KBM-7 (cell line): Measurements from ENCODE around the gene OR6J1.
"Not testable (repeated sequence)": the region's sequence is repeated elsewhere in the genome, so short reads cannot be mapped to it uniquely, and the experiment has no call there.

Experiments used
- DNase-seq: peaks from one replicate; pipeline ENCODE4 v3.0.0-alpha.2; 2015
- in situ Hi-C: fragments of 300-500 bp; cut with MboI; formaldehyde crosslinking; loops from 2 replicates; pipeline ENCODE4 v1.14.3; 2020; ENCODE audit warnings: low sequenced_read_pairs, low pct_unique_long_range_greater_than_20kb, mixed read lengths

Gene OR6J1

DNA sequence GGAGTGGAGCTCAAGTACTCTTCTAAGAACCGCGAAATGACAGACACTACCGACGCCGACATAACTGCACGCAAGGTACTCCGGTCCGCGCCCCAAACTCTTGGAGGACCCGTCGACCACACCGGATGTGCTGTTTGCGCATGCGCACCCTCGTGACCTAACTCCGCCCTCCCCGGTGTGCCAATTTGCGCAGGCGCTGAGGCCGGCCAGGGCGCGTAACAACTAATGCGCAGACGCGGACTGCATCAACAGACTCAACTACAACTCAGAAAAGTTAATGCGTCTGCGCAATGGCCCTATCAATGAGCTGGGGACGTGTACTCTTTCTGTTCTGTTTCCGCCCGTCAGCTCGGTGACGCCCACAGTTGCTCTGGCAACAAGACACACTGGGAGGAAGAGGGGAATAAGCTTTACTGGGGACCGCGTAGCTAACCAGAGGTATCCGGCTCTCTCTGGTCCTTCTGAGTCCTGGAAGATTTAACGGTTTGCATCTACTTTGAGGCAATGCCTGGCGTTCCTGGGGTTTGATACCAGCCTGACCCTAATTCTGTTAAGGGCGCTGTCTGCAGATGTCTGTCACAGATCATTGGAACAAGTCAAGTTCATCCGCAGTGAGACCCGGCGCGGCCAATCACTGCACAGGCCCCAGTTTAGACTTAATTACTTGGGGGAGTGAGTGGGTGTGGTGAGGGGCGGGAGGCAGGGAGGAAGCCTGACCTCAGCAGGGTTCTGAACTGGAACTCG, 54.9 kb downstream of the OR6J1 start, which contains the start of gene DAD1:
Gene DAD1, minus strand, starts transcription at position 129 of the 744 bp plus-strand sequence. Its CDS starts 67 bp downstream, at position 62.
- in situ Hi-C loops = no loop called here
- peak; percentile 99 for DNase-seq

DNA sequence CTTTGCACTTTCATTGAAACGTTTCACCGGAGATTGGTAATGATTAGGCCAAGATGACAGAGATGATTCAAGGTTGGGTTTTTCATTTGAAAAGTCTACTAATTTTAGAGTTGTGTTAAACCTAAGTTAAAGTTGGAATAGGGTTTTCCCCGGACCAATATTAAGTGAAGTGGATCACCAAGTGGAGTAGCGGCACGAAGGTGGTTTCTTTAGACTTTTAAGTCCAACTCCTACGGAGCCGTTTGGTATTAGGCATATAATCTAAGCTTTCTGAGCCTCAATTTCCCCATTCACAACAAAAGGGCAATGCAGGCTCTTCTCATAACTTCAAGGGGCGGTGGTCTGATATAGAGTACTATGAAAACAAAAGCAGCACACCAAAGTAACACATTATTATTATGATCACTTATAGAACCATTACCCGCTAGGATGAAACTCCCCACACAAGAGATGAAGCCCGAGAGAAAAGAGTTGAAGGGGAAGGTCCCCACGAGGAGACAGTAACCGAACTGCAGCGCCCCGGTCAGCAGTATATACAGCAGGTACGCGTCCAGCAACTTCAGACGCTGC, 55.5 kb downstream of the OR6J1 start:
- DNase-seq = no peak
- in situ Hi-C loops = no loop called here

- DNase-seq, in situ Hi-C loops: not testable (repeated sequence)
These were observed 56.3 kb downstream of the OR6J1 start for GRCh38 chr14:22587677-22588422.

GRCh38 chr14:22587247-22587646, 56.9 kb downstream of the OR6J1 start:
- in situ Hi-C loops = no loop called here
- DNase-seq = no peak

DNA sequence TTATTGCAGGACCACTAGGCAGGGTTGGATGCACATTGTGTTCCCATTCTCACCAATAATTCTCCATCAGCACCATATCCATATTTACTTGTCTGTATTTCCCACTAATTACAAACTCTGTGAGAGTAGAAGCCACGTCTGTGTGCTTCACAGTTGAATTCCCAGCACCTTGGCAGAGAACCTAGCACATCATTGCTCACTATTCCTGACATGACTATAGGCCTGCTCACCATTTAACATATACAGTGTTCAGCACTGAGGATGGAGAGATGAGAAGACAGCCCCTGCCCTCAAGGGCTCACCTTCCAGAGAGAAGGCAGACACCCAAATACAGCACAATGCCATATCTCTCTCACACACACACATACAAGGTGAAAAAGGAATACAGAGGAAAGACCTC, 60.2 kb downstream of the OR6J1 start:
- in situ Hi-C loops = no loop called here
- no peak for DNase-seq
